ENCODE measurements around the gene LRRC74B. TPM values are rescaled to one million over a fixed set of nuclear protein-coding genes. Genes with fewer than 3 reads are reported as not detected.

The LRRC74B gene
- total RNA-seq, 1 donor from 2014 or later, result not detected

DNA sequence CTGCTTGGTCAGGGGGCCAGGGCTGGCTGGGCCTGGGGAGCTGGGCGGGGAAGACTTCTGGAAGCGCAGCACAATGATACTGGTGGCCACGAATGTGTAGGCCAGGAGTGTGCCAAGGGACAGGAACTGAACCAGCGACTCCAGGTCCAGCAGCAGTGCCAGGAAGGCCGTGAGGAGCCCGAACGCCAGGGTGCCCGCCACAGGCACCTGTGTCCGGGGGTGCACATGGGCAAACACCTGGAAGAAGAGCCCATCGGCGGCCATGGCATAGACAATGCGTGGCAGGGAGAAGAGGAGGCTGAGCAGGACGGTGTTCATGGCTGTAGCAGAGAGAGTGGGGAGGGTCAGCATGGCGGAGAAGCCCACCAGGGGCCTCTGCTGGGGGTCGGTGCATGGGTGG is 15.7 kb upstream of the LRRC74B start:
- Mint-ChIP-seq H3K36me3 (ENCODE audit: low read depth, unreplicated experiment) (no peaks in the 10 kb centered on the region), H3K27me3 (ENCODE audit: low read depth, unreplicated experiment) (peaks cover 40% of the 10 kb centered on the region), H3K9me3 (ENCODE audit: unreplicated experiment) (no peaks in the 10 kb centered on the region), H3K4me1 (ENCODE audit: low read depth, unreplicated experiment) (peaks cover 6% of the 10 kb centered on the region), H3K4me3 (ENCODE audit: unreplicated experiment) (no peak overlapping the region), H3K27ac (ENCODE audit: unreplicated experiment) (no peak overlapping the region)
- peaks cover 15% of the 10 kb centered on the region for H3K27me3 ChIP-seq (ENCODE audit: insufficient read depth, low read length)
- H3K9me3 ChIP-seq (ENCODE audit: insufficient read depth, low read depth, low read length), result no peaks in the 10 kb centered on the region
- TF ChIP-seq, protein P1, sequence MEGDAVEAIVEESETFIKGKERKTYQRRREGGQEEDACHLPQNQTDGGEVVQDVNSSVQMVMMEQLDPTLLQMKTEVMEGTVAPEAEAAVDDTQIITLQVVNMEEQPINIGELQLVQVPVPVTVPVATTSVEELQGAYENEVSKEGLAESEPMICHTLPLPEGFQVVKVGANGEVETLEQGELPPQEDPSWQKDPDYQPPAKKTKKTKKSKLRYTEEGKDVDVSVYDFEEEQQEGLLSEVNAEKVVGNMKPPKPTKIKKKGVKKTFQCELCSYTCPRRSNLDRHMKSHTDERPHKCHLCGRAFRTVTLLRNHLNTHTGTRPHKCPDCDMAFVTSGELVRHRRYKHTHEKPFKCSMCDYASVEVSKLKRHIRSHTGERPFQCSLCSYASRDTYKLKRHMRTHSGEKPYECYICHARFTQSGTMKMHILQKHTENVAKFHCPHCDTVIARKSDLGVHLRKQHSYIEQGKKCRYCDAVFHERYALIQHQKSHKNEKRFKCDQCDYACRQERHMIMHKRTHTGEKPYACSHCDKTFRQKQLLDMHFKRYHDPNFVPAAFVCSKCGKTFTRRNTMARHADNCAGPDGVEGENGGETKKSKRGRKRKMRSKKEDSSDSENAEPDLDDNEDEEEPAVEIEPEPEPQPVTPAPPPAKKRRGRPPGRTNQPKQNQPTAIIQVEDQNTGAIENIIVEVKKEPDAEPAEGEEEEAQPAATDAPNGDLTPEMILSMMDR (IDR thresholded peaks at IDR 0.05; ENCODE audit: insufficient read depth, low read depth, low read length), result no peak
- TF ChIP-seq EZH2 (IDR thresholded peaks at IDR 0.05; ENCODE audit: insufficient read depth, low read length), result no peak
- FAIRE-seq (no peak), DNase-seq (ENCODE audit: low read depth) (no peak)
- no peaks in the 10 kb centered on the region for H4K20me1 ChIP-seq (ENCODE audit: insufficient read depth, low read length)
- H2AFZ ChIP-seq (ENCODE audit: low read depth, low read length), result no peak overlapping the region
- H3K36me3 ChIP-seq (ENCODE audit: insufficient read depth, low read length), result no peaks in the 10 kb centered on the region
- H3K4me3 ChIP-seq (ENCODE audit: insufficient read depth, low read depth, low read length), result no peak overlapping the region
- no peak overlapping the region for H3K27ac ChIP-seq (ENCODE audit: low read depth, low read length)
- no peak overlapping the region for H3K9ac ChIP-seq (ENCODE audit: low read length)
- no peak overlapping the region for H3K4me2 ChIP-seq (ENCODE audit: low read length)
- H3K4me1 ChIP-seq (ENCODE audit: insufficient read depth, low read length), result peaks cover 7% of the 10 kb centered on the region
- no peaks in the 10 kb centered on the region for H3K79me2 ChIP-seq (ENCODE audit: insufficient read depth, low read length)

DNA sequence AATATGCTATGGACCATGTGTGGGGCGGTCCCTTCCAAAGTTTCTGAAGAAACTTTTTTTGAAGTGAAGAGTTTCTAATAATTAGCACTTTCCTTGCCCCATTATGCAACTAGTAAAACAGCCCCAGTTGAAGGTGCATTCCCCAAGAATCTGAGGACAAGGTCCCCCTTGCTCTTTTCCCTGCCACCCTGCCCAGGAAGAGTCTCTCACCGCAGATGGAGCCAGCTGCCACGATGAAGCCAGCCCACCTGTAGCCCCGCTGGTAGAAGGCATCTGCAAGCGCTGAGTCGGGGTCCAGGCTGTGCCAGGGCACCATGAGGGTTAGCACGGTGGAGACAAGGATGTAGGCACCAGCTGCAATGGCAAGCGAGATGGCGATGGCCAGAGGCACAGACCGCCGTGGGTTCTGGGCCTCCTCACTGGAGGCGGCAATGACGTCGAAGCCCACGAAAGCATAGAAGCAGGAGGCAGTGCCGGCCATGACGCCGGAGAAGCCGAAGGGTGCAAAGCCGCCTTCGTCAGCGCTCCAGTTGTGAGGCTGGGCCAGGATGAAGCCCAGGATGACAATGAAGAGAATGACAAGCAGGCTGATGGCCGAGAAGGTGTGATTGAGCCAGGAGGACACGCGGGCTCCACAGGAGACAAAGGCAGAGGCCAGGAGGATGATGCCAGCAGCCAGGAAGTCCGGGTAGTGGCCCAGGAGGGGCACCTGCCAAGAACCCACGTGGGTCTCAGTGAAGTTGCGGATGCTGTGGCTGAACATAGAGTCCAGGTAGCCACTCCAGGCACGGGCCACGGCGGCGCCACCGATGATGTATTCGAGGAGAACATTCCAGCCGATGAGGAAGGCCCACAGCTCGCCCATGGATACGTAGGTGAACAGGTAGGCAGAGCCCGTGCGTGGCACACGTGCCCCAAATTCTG is 14.9 kb upstream of the LRRC74B start:
- no peaks in the 10 kb centered on the region for H3K9me3 Mint-ChIP-seq (ENCODE audit: unreplicated experiment)
- no peak for DNase-seq (ENCODE audit: low read depth)
- no peaks in the 10 kb centered on the region for H3K79me2 ChIP-seq (ENCODE audit: insufficient read depth, low read length)
- H3K27ac ChIP-seq (ENCODE audit: low read depth, low read length), result no peak overlapping the region
- peaks cover 15% of the 10 kb centered on the region for H3K27me3 ChIP-seq (ENCODE audit: insufficient read depth, low read length)
- H3K4me3 Mint-ChIP-seq (ENCODE audit: unreplicated experiment), result no peak overlapping the region
- peaks cover 7% of the 10 kb centered on the region for H3K4me1 ChIP-seq (ENCODE audit: insufficient read depth, low read length)
- no peaks in the 10 kb centered on the region for H3K36me3 ChIP-seq (ENCODE audit: insufficient read depth, low read length)
- no peaks in the 10 kb centered on the region for H3K36me3 Mint-ChIP-seq (ENCODE audit: low read depth, unreplicated experiment)
- no peak overlapping the region for H3K27ac Mint-ChIP-seq (ENCODE audit: unreplicated experiment)
- H3K4me3 ChIP-seq (ENCODE audit: insufficient read depth, low read depth, low read length), result no peak overlapping the region
- no peak for FAIRE-seq
- no peak overlapping the region for H3K4me2 ChIP-seq (ENCODE audit: low read length)
- H3K27me3 Mint-ChIP-seq (ENCODE audit: low read depth, unreplicated experiment), result peaks cover 32% of the 10 kb centered on the region
- no peaks in the 10 kb centered on the region for H4K20me1 ChIP-seq (ENCODE audit: insufficient read depth, low read length)
- H3K9ac ChIP-seq (ENCODE audit: low read length), result no peak overlapping the region
- TF ChIP-seq EZH2 (IDR thresholded peaks at IDR 0.05; ENCODE audit: insufficient read depth, low read length), result no peak
- TF ChIP-seq, protein P1 (IDR thresholded peaks at IDR 0.05; ENCODE audit: insufficient read depth, low read depth, low read length), result no peak
- H2AFZ ChIP-seq (ENCODE audit: low read depth, low read length), result no peak overlapping the region
- H3K4me1 Mint-ChIP-seq (ENCODE audit: low read depth, unreplicated experiment), result peaks cover 3% of the 10 kb centered on the region
- no peaks in the 10 kb centered on the region for H3K9me3 ChIP-seq (ENCODE audit: insufficient read depth, low read depth, low read length)

DNA sequence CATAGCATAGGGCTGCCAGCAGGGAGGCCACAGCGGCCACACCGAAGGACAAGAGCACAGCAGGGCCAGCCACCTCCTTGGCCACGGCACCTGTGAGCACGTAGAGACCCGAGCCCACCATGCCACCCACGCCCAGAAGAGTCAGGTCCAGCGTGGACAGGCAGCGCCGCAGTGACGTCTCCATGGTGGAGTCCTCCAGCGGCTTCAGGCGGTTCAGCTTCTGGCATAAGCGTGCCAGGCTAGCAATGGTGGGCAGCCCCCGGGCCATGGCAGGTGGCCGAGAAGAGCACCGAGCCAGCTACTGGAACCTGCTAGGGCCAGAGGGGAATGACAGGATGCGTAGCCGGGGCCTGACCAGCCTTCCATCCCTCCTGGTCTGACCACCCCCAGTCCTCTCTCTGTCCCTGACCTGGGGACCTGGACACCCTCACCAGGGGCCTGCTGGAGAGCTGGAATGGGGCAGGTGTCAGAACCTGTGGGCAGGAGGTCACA is 14.2 kb upstream of the LRRC74B start:
- TF ChIP-seq, protein P1 (IDR thresholded peaks at IDR 0.05; ENCODE audit: insufficient read depth, low read depth, low read length), result no peak
- TF ChIP-seq EZH2 (IDR thresholded peaks at IDR 0.05; ENCODE audit: insufficient read depth, low read length), result no peak
- no peak overlapping the region for H3K4me3 ChIP-seq (ENCODE audit: insufficient read depth, low read depth, low read length)
- H3K4me2 ChIP-seq (ENCODE audit: low read length), result no peak overlapping the region
- Mint-ChIP-seq H3K4me1 (ENCODE audit: low read depth, unreplicated experiment) (peaks cover 3% of the 10 kb centered on the region), H3K4me3 (ENCODE audit: unreplicated experiment) (no peak overlapping the region), H3K27ac (ENCODE audit: unreplicated experiment) (no peak overlapping the region), H3K27me3 (ENCODE audit: low read depth, unreplicated experiment) (peaks cover 29% of the 10 kb centered on the region), H3K9me3 (ENCODE audit: unreplicated experiment) (no peaks in the 10 kb centered on the region), H3K36me3 (ENCODE audit: low read depth, unreplicated experiment) (no peaks in the 10 kb centered on the region)
- no peak overlapping the region for H3K9ac ChIP-seq (ENCODE audit: low read length)
- H3K9me3 ChIP-seq (ENCODE audit: insufficient read depth, low read depth, low read length), result no peaks in the 10 kb centered on the region
- no peaks in the 10 kb centered on the region for H3K36me3 ChIP-seq (ENCODE audit: insufficient read depth, low read length)
- no peak for FAIRE-seq
- no peak overlapping the region for H3K27ac ChIP-seq (ENCODE audit: low read depth, low read length)
- no peak overlapping the region for H2AFZ ChIP-seq (ENCODE audit: low read depth, low read length)
- H3K4me1 ChIP-seq (ENCODE audit: insufficient read depth, low read length), result peaks cover 7% of the 10 kb centered on the region
- peaks cover 15% of the 10 kb centered on the region for H3K27me3 ChIP-seq (ENCODE audit: insufficient read depth, low read length)
- DNase-seq (ENCODE audit: low read depth), result no peak
- H4K20me1 ChIP-seq (ENCODE audit: insufficient read depth, low read length), result no peaks in the 10 kb centered on the region
- no peaks in the 10 kb centered on the region for H3K79me2 ChIP-seq (ENCODE audit: insufficient read depth, low read length)
